Measurements from ENCODE around the gene TMEM202.
A peak's percentile ranks its signal among the peaks of the same experiment; 100 is the strongest.
"Not testable (repeated sequence)": the region's sequence is repeated elsewhere in the genome, so short reads cannot be mapped to it uniquely, and the experiment has no call there.

Gene TMEM202, protein sequence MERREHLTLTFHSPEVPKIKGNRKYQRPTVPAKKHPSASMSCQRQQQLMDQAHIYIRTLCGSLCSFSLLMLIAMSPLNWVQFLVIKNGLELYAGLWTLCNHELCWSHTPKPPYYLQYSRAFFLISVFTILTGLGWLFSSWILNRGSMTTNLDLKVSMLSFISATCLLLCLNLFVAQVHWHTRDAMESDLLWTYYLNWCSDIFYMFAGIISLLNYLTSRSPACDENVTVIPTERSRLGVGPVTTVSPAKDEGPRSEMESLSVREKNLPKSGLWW

DNA sequence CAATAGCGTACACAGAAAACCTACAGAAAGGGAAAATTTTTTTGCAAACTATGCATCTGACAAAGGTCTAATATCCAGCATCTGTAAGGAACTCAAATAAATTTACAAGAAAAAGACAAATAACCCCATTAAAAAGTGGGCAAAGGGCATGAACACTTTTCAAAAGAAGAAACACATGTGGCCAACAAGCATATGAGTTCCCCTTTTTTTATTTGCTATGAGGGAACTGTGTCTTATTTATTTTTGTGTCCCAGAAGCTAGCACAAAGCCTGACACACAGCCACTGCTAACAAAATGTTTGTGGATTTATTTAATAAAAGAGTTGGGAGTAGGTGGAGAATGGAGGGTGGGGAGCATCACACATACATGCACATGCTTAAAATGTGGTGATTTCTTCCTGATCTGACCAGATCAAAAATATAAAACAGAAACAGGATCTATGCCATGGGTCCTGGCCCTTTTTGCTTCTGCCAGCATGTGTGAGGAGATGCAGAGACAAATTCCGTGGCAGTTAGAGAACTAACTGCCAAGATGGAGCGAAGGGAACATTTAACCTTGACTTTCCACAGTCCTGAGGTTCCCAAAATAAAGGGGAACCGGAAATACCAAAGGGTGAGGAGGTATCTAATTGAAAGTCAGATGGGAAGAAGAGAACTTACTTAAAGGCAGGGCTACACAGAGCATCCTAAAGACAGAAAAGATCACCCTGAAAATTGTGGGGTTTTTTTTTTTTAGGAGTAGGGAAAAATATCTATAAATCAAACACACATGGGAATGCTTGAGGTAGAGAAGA, at the start of gene TMEM202:
Gene TMEM202, plus strand, starts transcription at position 510 of the 793 bp plus-strand sequence. Its CDS starts 22 bp downstream, at position 532.
- DNase-seq: no peak

DNA sequence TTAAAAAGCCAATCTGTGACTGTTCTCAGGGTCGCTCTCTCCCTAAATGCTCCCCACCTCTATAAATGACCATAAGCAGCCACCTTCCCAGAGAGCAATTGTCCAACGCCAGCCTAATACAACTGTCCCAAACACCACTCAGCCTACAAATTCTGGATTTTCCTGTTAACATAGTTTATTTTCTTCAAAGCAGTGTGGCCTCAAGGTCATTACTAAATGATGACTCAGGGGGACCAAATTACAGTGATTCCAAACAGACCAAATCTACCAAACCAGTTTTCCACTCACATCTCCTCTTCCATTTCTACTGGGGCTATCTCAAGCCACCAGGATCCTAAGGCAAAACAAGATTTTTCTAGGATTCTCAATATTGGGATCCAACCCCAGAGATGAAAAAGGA, 44.8 kb upstream of the TMEM202 start:
- DNase-seq: no peak

DNA sequence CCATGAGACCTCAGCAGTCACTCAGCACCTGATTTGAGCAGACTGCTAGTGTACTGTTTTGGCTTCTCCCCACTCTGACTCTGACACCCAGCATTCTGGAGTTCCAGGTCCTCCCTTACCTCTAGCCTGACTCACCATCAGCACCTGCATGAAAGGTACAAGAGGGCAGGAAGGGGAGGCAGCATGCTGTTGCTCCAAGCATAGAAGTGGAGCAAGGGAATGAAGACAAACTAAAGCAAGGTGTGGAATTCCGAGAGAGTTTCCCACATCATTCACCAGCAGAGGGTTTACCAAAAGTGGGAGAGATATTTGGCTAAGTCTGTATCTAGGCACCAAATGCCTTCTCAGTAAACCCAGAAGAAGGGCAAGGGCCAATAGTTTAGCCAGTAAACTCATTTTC, 43.6 kb upstream of the TMEM202 start:
- no peak for DNase-seq

DNA sequence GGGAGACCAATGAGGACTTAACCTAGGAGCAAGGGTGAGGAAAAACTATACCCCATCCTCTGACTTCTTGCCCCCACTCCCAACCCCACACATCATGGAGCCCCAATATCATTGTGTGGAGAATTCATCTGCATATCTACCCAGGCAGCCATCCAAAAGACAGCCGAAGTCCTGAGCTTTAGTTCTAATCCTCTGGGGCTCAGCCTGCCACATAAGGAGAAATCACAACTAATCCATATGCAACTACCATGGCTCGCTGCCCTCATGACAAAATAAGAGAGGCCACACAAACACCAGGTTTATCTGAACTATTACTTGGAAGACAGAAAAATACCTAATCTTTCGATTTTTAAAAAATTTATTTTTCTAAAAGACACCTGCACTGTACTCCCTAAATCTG, 40.0 kb upstream of the TMEM202 start:
- DNase-seq: no peak

DNA sequence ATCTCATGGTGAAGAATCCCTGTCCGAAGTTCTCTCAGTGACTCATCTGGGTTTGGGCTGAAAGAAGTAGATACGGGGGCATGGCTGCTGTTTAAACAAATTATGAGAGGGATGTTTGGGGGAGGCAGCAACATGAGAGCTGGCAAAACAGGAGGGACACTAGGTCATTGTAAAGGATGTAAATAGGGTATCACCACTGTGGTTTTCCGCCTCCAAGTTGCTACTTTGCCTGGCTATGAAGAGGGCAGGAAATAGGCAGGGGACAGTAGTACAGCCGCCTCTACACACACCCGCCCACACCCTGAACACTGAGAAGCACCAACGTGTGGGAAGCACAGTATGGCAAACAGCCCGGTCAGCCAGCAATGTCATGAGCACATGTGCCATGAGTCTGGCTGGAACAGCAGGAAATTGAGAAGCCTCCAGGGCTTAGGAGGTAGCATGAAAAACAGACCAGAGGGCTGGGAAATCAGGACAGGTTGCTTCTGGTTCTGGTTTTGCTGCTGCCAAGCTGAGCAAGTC, 39.4 kb upstream of the TMEM202 start:
- no peak for DNase-seq

DNA sequence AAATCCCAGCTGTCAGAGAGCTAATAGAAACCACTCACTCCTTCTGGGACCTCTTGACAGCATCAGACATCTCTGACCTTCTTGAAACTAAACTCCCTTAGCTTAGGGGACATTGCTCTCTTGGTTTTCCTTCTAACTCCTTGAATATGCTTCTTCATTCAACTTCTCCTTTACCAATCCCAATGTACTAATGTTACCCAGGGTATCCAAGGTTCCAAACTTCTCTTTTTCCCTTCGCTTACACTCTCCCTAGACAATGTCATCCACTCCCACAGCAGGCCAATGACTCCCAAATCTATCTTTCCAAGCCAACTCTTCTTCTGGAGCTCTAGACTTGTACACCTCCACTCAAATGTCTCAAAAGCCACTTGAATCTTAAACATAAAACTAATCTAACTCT, 36.9 kb upstream of the TMEM202 start:
- DNase-seq: no peak

DNA sequence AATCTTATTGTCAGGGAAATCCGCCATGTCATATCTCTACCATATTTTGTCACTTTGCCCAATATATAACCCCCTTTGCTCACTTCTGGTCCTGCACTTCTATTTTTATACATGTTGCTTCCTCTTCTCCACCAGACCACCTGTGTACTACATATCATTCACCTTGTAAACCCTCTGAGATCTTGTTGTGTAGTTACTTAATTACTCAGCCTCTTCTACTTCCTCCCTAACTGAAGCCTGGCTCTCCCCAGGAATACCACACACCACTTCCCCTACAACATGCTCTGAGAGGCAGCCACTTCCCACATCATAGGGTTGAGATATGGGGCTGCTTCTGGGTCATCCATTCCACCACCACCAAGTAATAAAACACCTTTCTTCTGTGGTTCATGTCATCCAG, 32.3 kb upstream of the TMEM202 start:
- no peak for DNase-seq

DNA sequence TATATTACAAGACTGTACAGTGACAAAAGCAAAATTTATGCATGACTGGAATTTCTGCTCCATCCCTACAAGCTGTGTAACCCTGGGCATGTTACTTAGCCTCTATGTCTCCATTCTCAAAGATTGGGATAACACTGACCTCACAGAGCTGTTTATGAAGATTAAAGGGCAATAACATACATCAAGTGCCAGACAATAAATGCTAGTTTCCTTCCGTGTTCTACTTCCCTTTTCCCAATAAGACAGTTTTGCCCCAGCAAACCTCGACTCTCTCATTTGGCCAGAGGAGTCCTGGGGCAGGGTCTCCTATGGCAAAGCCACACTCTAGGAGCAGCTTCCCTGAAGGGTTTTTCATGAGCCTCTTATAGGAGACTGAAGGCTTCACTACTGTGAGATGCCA, 29.8 kb upstream of the TMEM202 start:
- no peak for DNase-seq

DNA sequence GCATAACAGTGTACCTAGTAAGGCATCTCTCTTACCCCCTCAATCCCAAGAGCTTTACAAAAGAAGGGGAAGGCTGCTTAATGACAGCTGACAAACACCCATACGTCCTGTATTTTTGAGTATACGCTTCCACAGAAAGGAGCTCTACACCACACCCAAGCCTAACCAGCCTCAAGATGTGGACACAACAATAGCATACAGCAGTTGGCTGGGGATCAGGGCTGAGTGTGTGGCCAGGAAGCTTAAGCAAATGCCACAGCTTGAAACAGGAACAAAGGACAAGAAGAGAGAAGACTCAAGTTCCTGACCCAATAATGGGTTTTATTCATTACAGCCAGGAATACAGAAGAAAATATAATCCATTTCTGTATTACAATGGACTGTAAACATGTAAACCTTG, 29.2 kb upstream of the TMEM202 start:
- DNase-seq: no peak

DNA sequence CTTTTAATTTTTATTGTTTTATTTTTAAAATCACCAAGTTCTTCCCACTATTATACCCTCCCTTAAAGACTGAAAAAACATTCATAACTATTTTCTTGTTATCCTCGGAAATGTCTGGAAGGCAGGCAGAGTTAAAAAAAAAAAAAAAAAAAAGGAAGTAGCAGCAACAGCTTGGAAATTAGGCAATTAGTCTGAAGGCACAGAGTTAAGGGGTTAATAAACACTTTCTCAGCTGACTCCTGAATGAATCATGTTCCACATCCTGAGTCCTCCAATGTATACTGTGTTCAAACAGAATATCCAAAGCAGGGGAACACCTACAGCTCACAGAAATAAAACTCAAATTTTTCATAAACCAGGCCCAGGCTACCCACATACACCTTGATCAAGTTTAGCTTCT, 28.1 kb upstream of the TMEM202 start:
- no peak for DNase-seq

DNA sequence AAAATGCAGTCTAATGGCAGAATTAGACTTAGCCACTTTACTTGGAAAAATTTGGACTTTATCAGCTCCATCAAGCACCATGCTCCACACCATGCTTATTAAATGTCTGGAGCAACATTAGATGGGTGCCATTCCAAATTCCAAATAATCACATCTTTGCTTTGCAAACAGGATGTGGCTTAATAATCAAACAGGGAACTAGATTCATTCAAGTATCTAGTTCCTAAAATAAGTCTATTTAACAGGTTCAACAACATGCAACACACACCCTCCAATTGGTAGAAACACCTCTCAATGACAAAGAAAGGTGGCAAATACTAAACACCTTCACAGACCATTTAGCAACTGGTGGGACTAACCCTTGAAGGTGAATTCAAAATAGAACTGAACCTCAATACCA, 25.7 kb upstream of the TMEM202 start:
- DNase-seq: no peak

DNA sequence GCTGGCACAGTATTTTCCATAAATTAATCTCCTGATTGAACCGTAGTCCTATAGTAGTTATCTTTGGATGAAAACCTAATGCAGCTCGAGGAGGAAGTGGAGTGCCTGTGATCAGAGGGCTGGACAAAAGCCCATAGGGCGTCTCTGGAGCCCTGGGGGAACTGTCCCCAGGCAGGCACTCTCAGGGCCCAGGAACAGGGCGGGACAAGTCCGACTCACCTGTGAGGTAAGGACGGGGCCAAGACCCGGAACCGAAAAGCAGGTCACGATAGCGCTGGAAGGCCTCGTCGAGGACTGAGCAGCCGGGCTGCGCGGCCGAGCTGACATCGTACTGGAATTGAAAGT, 22.6 kb upstream of the TMEM202 start:
- no peak for DNase-seq

DNA sequence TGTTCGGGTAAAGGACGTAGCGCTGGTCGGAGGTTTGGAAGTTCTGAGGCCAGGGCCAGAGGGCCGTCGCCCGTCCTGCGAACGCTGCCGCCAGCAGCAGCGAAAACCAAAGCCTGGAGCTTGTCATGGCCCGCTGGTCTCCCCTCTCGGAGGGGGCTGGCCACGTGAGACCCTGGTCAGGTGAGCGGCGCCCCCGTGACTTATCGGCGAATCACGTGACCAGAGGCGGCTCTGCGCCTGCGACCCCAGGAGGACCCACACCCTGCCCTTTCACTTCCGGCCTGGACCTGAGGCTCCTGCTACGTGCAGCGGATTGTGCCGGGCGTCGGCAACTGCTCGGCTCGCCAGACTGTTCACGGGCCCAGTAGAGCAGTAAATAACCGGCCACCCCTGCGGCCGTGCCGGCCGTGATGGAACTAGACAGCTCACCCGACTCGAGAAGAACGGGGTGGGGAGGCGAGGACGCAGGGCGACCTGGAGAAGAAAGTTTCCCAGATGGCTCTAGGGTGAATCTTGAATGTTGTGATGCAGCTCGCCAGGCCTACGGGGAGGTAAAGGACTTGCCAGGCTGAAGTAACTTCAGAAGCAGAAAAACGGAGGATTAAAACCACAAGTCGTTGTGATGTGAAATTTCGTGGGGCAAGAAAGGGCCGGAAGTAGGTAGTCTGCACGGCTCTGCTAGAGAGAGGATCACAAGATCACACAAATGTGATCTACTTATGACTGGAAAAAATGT, 22.1 kb upstream of the TMEM202 start, which contains the start of gene HEXA:
Gene HEXA, minus strand, starts transcription at position 169 of the 736 bp plus-strand sequence. Its CDS starts 42 bp downstream, at position 127.
- DNase-seq: peak; percentile 68

DNA sequence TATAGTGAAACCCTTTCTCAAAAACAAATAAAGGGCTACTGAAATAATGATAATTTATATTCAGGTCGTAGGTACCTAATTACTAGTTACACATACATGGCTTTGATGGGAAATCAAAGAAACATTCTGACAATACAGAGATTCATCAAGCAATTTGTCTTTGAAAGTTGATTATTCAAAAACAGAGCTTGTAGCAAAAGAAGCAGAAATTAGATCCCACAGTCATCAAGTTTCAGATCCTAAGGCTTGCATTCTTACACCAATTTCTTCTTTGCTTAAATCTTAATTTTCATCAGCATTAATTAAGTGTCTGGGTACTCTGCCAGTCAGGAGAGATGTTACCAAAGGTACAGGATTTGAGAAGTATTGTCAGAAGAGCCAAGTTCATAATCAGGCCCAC, 20.8 kb upstream of the TMEM202 start:
- DNase-seq: no peak

DNA sequence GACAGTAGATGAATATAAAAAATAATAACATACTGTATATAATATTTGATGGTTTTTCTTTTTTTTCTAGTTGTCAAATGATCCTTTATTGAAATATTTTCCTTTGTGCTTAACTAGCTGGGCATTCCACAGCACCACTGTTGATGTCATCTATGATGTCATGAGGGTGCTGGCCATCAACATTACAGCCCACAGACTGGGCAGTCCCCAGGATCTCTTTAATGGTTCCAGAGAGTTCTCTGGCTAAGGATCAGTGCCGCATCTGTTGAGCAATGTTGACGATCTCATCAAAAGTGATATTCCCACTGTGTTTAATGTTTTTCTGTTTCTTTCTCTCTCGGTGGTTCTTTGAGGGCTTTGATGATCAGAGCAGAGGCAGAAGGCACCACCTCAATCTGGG, 19.0 kb upstream of the TMEM202 start:
- not testable (repeated sequence) for DNase-seq

DNA sequence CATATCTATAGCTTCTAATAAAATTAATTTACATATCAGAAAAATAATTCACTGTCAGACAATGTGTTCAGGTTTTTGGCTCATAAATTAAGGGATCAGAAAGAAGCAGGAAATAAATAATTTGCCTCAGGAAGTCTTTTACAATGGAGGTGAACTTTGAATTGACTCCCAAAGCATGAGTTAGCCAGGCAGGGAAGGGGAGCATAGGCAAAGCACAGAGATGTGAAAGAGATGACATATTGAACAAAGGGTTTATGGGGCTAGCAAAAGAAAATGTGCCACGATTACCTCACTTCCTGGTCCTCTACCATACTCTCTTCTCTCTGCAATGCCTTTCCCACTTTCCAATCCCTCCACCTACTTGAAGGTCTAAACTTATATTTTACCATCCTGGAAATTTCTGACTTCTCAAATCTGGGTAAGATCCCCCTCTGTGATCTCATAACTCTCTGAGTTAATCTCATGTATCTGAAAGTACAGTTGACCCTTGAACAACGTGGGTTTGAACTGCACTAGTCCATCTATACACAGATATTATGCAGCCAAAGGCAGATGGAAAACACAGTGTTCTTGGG, 18.2 kb upstream of the TMEM202 start:
- DNase-seq: no peak

DNA sequence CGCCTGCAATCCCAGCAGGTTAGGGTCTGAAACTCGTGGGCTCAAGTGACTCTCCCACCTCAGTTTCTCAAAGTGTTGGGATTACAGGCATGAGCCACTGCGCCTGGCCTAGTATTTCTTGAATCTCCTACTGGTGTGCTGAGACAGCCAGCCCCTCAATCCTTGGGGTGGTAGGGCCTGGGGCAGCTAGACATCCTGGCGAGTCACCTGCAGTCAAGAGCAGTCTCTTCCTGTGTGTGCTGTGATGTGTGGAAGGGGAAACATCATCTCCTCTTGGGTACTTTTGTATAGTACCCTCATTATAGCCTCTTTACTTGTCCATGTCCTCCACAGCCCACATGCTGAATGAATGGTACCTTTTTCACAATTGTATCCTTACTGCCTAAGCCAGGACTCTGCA, 17.4 kb upstream of the TMEM202 start:
- no peak for DNase-seq

DNA sequence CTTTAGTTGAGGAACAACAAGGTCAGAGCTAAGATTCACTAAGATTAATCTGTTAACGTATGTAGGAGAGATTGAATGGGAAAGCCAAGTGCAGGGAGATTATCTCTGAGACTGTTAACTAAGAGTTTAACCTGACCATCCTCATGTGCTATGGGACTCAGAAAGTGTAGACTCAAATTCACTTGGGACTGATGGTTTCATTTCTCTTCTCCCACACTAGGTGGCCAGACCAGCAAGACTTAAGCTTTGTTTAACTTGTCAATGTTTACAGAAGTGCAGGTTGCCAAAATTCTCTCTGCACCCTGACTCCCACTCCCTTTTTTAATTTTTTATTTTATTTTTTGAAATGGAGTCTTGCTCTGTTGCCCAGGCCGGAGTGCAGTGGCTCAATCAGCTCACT, 16.0 kb upstream of the TMEM202 start:
- no peak for DNase-seq

DNA sequence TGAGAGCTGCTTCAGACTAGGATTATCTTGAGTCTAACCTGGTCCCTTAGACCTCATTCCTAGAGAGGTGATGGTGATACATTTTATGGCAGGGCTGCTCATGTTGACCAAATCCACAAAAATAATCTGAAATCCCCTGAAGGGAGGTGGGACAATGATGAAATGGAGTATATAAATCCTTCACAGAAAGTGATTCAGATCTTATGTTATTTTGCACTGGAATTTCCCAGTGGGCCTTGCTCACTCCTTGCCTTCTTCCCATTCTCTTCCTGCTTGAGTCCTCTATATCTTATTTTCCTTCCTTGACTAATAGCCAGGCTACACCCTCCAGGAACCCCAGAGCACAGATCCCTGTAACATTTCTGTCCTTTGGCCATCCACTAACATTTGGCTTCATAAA, 10.4 kb upstream of the TMEM202 start:
- no peak for DNase-seq

DNA sequence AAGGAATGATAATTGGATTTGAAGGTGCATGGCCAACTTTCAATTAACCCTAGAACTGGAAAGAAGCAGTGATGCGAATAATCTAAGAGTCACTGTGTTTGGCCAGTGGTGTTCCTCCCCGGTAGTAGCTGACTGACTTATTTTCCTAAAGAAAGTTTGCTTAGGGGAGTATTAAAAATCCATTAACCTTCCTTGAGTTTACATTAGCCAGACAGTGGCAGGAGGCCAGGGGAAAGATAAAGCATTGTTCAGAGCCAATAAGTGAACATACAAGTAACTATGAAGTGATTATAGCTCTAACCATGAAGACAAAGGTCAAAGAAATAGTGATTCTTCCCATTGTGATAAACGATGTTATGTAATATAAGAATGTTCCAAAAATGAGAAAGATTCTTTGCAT, 8.9 kb upstream of the TMEM202 start:
- no peak for DNase-seq

DNA sequence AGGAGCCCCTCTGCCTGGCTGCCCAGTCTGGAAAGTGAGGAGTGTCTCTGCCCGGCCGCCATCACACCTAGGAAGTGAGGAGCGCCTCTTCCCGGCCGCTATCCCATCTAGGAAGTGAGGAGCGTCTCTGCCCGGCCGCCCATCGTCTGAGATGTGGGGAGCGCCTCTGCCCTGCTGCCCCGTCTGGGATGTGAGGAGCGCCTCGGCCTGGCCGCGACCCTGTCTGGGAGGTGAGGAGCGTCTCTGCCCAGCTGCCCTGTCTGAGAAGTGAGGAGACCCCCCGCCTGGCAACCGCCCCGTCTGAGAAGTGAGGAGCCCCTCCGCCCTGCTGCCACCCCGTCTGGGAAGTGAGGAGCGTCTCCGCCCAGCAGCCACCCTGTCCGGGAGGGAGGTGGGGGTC, 1.8 kb upstream of the TMEM202 start:
- not testable (repeated sequence) for DNase-seq

DNA sequence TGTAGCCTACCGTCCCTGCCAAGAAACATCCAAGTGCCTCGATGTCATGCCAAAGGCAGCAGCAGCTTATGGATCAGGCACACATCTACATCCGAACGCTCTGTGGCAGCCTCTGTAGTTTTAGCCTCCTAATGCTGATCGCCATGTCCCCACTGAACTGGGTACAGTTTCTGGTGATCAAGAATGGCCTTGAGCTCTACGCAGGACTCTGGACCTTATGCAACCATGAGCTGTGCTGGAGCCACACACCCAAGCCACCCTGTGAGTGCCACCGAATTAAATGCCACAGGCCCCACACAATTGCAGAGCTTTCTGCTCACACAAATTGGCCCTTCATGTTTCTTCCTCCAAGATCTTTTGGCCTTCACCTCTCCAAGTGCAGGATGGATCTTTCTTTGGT, 543 bp downstream of the TMEM202 start:
- no peak for DNase-seq

DNA sequence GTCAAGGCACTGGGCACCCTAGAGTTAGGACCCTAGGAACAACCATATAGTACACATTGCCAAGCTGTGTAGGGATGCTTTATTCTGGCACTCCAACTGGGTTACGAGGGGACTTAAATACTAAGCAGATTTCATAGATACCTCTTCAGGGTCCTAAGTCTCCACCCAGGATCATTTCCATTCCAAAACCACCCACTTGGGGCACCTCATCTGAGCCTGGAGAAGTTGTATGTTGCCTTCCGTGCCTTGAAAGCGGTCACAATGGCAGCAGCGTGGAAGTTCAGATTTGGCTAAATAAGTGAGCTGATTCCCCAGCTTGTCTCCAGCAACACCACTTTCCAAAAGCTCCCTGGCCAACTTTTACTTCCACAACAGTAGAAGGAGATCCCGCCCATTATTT, 4.6 kb downstream of the TMEM202 start:
- no peak for DNase-seq
